KMS-11 (cell line): ENCODE data around the gene TOX3.

Experiments used
- H2AFZ ChIP-seq: fragments of 200-600 bp; sonication (generic); 2 replicates; pipeline ENCODE4 v1.6.1; 2016; ENCODE audit warnings: antibody characterized with exemption, mixed run types, low read depth
- H3K27ac ChIP-seq: fragments of 200-600 bp; sonication (generic); 2 replicates; pipeline ENCODE4 v1.6.1; 2016; ENCODE audit warnings: mild to moderate bottlenecking, mixed run types
- H3K27me3 ChIP-seq: fragments of 200-600 bp; sonication (generic); 2 replicates; pipeline ENCODE4 v1.6.1; 2017; ENCODE audit warnings: mild to moderate bottlenecking, low read depth, mixed run types, moderate library complexity; ENCODE audit not compliant: insufficient read depth
- H3K36me3 ChIP-seq: fragments of 200-600 bp; sonication (generic); 2 replicates; pipeline ENCODE4 v1.6.1; 2017; ENCODE audit warnings: mild to moderate bottlenecking, mixed run types; ENCODE audit not compliant: insufficient read depth
- H3K4me1 ChIP-seq: fragments of 200-600 bp; sonication (generic); 2 replicates; pipeline ENCODE4 v1.6.1; 2016; ENCODE audit warnings: mild to moderate bottlenecking, low read depth, mixed run types; ENCODE audit not compliant: poor library complexity, severe bottlenecking
- H3K4me2 ChIP-seq: fragments of 200-600 bp; sonication (generic); 2 replicates; pipeline ENCODE4 v1.7.0; 2016; ENCODE audit warnings: mild to moderate bottlenecking, mixed run types
- H3K4me3 ChIP-seq: fragments of 200-600 bp; sonication (generic); IDR thresholded peaks from 2 replicates; pipeline ENCODE4 v1.6.1; 2017; ENCODE audit warnings: low read depth, low read length, mixed read lengths; ENCODE audit not compliant: insufficient read depth
- H3K79me2 ChIP-seq: fragments of 200-600 bp; sonication (generic); 2 replicates; pipeline ENCODE4 v1.6.1; 2016; ENCODE audit warnings: low read depth, mixed run types; ENCODE audit not compliant: insufficient read depth
- H3K9ac ChIP-seq: fragments of 200-600 bp; sonication (generic); 2 replicates; pipeline ENCODE4 v1.6.1; 2016; ENCODE audit warnings: mild to moderate bottlenecking, mixed run types
- H4K20me1 ChIP-seq: fragments of 200-600 bp; sonication (generic); 2 replicates; pipeline ENCODE4 v1.6.1; 2016; ENCODE audit warnings: mild to moderate bottlenecking, mixed run types; ENCODE audit not compliant: insufficient read depth
- CTCF ChIP-seq: fragments of 200-600 bp; sonication (generic); conservative IDR thresholded peaks from 2 replicates; pipeline ENCODE4 v1.6.1; 2017; ENCODE audit warnings: low read depth, mild to moderate bottlenecking, antibody characterized with exemption, low read length, moderate library complexity, mixed read lengths

TOX3 gene

GRCh38 chr16:52405441-52405840, 141.5 kb downstream of the TOX3 start:
- no peak for TF ChIP-seq CTCF
- Histone ChIP-seq H3K4me3 (no peak overlapping the region), H3K27ac (no peak overlapping the region), H3K4me1 (no peaks in the 10 kb centered on the region), H3K4me2 (no peak overlapping the region), H4K20me1 (no peaks in the 10 kb centered on the region), H3K36me3 (no peaks in the 10 kb centered on the region), H3K79me2 (no peaks in the 10 kb centered on the region), H3K9ac (no peak overlapping the region), H2AFZ (no peak overlapping the region), H3K27me3 (no peaks in the 10 kb centered on the region)

GRCh38 chr16:52404546-52404945, 142.4 kb downstream of the TOX3 start:
- no peaks in the 10 kb centered on the region for H3K79me2 ChIP-seq
- H4K20me1 ChIP-seq = no peaks in the 10 kb centered on the region
- H2AFZ ChIP-seq = no peak overlapping the region
- TF ChIP-seq CTCF = no peak
- no peak overlapping the region for H3K4me2 ChIP-seq
- H3K4me1 ChIP-seq = no peaks in the 10 kb centered on the region
- H3K9ac ChIP-seq = no peak overlapping the region
- H3K4me3 ChIP-seq = no peak overlapping the region
- H3K27ac ChIP-seq = no peak overlapping the region
- no peaks in the 10 kb centered on the region for H3K27me3 ChIP-seq
- H3K36me3 ChIP-seq = no peaks in the 10 kb centered on the region

- no peak overlapping the region for H3K4me3 ChIP-seq
- H3K4me2 ChIP-seq = no peak overlapping the region
- H4K20me1 ChIP-seq = no peaks in the 10 kb centered on the region
- no peak for TF ChIP-seq CTCF
- no peak overlapping the region for H3K27ac ChIP-seq
- no peak overlapping the region for H2AFZ ChIP-seq
- no peak overlapping the region for H3K9ac ChIP-seq
- H3K79me2 ChIP-seq = no peaks in the 10 kb centered on the region
- H3K27me3 ChIP-seq = no peaks in the 10 kb centered on the region
- H3K36me3 ChIP-seq = no peaks in the 10 kb centered on the region
- H3K4me1 ChIP-seq = no peaks in the 10 kb centered on the region
Measured at GRCh38 chr16:52399116-52399515, 147.8 kb downstream of the TOX3 start.

GRCh38 chr16:52398491-52398960, 148.4 kb downstream of the TOX3 start:
- no peak overlapping the region for H2AFZ ChIP-seq
- H3K27ac ChIP-seq = no peak overlapping the region
- no peak overlapping the region for H3K9ac ChIP-seq
- no peaks in the 10 kb centered on the region for H3K36me3 ChIP-seq
- H3K79me2 ChIP-seq = no peaks in the 10 kb centered on the region
- no peak overlapping the region for H3K4me3 ChIP-seq
- H3K27me3 ChIP-seq = no peaks in the 10 kb centered on the region
- H4K20me1 ChIP-seq = no peaks in the 10 kb centered on the region
- no peak overlapping the region for H3K4me2 ChIP-seq
- H3K4me1 ChIP-seq = no peaks in the 10 kb centered on the region
- no peak for TF ChIP-seq CTCF
